Suprapubic skin (tissue), 4 donors: ENCODE results near the gene LMF1. TPM values are rescaled to one million over a fixed set of nuclear protein-coding genes. Genes with fewer than 3 reads are reported as not detected.

Experiments
- DNase-seq, 2 donors: peaks; one replicate each; pipeline ENCODE4 v3.0.0-alpha.2; 2019; ENCODE audit warnings: low spot score in 2 of 2
- H3K27ac ChIP-seq: fragments of 200-600 bp; sonication (generic); one replicate; pipeline ENCODE4 v1.5.1; 2019
- H3K27me3 ChIP-seq: fragments of 200-600 bp; sonication (generic); one replicate; pipeline ENCODE4 v1.5.1; 2019
- H3K36me3 ChIP-seq: fragments of 200-600 bp; sonication (generic); one replicate; pipeline ENCODE4 v1.5.1; 2019
- H3K4me1 ChIP-seq: fragments of 200-600 bp; sonication (generic); one replicate; pipeline ENCODE4 v1.5.1; 2019
- H3K4me3 ChIP-seq: fragments of 200-600 bp; sonication (generic); one replicate; pipeline ENCODE4 v1.5.1; 2019; ENCODE audit warnings: mild to moderate bottlenecking
- H3K9me3 ChIP-seq: fragments of 200-600 bp; sonication (generic); one replicate; pipeline ENCODE4 v1.5.1; 2019
- EP300 ChIP-seq: sonication (generic); formaldehyde crosslinking; IDR thresholded peaks from one replicate; pipeline ENCODE4 v1.6.1; 2017; ENCODE audit warnings: antibody characterized with exemption
- POLR2A ChIP-seq, 2 donors: fragments of 450-650 bp; IDR thresholded peaks; one replicate each; pipeline ENCODE4 v1.6.1; 2017; ENCODE audit warnings: antibody characterized with exemption in 2 of 2, mild to moderate bottlenecking in 2 of 2, moderate library complexity in 2 of 2
- POLR2AphosphoS5 ChIP-seq, 3 donors: sonication (generic); formaldehyde crosslinking; IDR thresholded peaks; one replicate each; pipeline ENCODE4 v1.6.1; 2017; ENCODE audit warnings: antibody characterized with exemption in 3 of 3
- WGBS: methylation state at CpG from one replicate; pipeline ENCODE4 v1.1.5; 2018; 5-methylcytosine and 5-hydroxymethylcytosine counted together
- total RNA-seq, 4 donors: library from RNA; depleted of rRNA; stranded (reverse); fragments of >200 nt; gene quantifications; one replicate each; pipeline ENCODE4 v1.1.0, GENCODE V29; 2016
- TF ChIP-seq, protein P1 (sequence below), 2 donors: fragments of 200-600 bp in 1 of 2; fragments of 450-650 bp in 1 of 2; sonication (generic) in 1 of 2; IDR thresholded peaks; one replicate each; pipeline ENCODE4 v1.5.1; 2016 to 2019; ENCODE audit warnings: antibody characterized with exemption in 2 of 2, mild to moderate bottlenecking in 1 of 2, moderate library complexity in 1 of 2

The LMF1 gene
- total RNA-seq, 4 donors from 2014 or later, result 32.1 to 117 (median 38.0) TPM

DNA sequence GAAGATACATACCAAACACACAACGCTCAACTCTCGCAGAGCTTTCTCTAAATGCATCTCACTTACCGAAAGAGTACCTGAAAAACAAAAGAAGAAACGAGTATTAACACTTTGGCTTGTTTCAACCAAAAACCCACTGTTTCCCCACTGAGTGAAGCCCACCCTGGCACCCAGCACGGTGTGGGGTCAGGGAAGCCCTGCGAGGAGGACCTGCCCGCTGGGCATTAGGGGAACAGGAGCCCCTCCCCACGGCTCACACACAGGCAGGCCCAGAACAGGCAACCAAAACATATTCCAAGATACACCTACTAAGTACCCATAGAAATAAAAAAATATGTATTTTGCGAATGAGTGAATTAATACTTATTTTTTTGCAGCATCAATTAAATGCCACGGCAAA lies 36.6 kb downstream of the LMF1 start:
- WGBS, result 91% methylated on average over 10 of the region's 10 CpGs
- Histone ChIP-seq H3K9me3 (no peaks in the 10 kb centered on the region), H3K36me3 (peaks cover 48% of the 10 kb centered on the region), H3K4me3 (no peak overlapping the region), H3K4me1 (no peaks in the 10 kb centered on the region), H3K27ac (no peak overlapping the region), H3K27me3 (no peaks in the 10 kb centered on the region)
- no peak for DNase-seq
- no peak for TF ChIP-seq POLR2A (IDR thresholded peaks at IDR 0.05)
- no peak for TF ChIP-seq POLR2AphosphoS5 (IDR thresholded peaks at IDR 0.05)
- TF ChIP-seq, protein P1, sequence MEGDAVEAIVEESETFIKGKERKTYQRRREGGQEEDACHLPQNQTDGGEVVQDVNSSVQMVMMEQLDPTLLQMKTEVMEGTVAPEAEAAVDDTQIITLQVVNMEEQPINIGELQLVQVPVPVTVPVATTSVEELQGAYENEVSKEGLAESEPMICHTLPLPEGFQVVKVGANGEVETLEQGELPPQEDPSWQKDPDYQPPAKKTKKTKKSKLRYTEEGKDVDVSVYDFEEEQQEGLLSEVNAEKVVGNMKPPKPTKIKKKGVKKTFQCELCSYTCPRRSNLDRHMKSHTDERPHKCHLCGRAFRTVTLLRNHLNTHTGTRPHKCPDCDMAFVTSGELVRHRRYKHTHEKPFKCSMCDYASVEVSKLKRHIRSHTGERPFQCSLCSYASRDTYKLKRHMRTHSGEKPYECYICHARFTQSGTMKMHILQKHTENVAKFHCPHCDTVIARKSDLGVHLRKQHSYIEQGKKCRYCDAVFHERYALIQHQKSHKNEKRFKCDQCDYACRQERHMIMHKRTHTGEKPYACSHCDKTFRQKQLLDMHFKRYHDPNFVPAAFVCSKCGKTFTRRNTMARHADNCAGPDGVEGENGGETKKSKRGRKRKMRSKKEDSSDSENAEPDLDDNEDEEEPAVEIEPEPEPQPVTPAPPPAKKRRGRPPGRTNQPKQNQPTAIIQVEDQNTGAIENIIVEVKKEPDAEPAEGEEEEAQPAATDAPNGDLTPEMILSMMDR (IDR thresholded peaks at IDR 0.05), result no peak
- TF ChIP-seq EP300, result no peak

DNA sequence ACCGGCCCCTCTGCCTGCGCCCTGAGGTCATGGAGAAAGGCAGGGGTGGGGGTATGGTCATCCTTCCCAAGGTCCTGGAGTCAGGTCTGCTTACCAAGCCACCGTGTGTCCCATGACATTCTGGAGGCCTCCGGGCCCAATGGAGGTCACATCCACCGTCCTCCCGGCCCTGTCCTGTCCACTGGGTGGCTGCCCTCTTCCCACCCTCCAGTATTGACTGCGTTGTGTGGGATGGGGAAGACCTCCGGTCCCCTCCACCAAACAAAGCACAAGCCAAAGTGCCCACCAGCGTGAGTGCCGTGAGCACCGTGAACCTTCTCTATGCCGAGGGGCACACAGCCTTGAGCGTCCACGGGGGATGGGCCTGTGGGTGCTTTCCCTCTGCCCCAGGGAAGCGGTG lies 37.2 kb downstream of the LMF1 start:
- TF ChIP-seq POLR2AphosphoS5 (IDR thresholded peaks at IDR 0.05) (no peak), POLR2A (IDR thresholded peaks at IDR 0.05) (no peak), EP300 (no peak)
- TF ChIP-seq, protein P1 (IDR thresholded peaks at IDR 0.05), result no peak
- Histone ChIP-seq H3K4me1 (no peaks in the 10 kb centered on the region), H3K9me3 (no peaks in the 10 kb centered on the region), H3K4me3 (no peak overlapping the region), H3K36me3 (peaks cover 51% of the 10 kb centered on the region), H3K27ac (no peak overlapping the region), H3K27me3 (no peaks in the 10 kb centered on the region)
- 92% methylated on average over 15 of the region's 15 CpGs for WGBS
- no peak for DNase-seq

DNA sequence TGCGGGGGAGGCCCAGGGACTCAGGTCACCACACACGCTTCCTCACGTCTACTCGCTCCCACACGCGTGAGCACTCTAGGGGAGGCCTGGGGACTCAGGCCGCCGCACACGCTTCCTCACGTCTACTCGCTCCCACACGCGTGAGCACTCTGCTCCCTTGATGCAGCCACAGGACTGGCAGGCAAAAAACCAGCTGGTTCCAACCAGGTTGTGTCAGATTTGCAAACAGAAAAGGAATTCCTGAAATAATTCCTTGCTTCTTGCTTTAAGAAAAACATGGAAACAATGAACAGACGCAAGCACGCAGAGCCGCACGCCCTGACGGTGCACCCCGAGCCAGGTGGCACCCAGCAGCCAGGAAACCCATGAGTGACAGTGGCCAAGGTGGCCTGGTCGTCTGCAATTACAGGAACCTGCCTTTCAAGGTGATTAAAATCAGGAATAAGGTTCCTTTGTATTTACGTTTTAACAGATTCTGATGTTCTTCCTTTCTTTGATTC lies 37.9 kb downstream of the LMF1 start:
- WGBS, result 89% methylated on average over 21 of the region's 21 CpGs
- H3K36me3 ChIP-seq, result peaks cover 48% of the 10 kb centered on the region
- no peak for DNase-seq
- TF ChIP-seq, protein P1 (IDR thresholded peaks at IDR 0.05), result no peak
- TF ChIP-seq POLR2AphosphoS5 (IDR thresholded peaks at IDR 0.05) (no peak), EP300 (no peak), POLR2A (IDR thresholded peaks at IDR 0.05) (no peak)
- H3K4me3 ChIP-seq, result no peak overlapping the region
- no peaks in the 10 kb centered on the region for H3K4me1 ChIP-seq
- no peaks in the 10 kb centered on the region for H3K9me3 ChIP-seq
- H3K27me3 ChIP-seq, result no peaks in the 10 kb centered on the region
- no peak overlapping the region for H3K27ac ChIP-seq

DNA sequence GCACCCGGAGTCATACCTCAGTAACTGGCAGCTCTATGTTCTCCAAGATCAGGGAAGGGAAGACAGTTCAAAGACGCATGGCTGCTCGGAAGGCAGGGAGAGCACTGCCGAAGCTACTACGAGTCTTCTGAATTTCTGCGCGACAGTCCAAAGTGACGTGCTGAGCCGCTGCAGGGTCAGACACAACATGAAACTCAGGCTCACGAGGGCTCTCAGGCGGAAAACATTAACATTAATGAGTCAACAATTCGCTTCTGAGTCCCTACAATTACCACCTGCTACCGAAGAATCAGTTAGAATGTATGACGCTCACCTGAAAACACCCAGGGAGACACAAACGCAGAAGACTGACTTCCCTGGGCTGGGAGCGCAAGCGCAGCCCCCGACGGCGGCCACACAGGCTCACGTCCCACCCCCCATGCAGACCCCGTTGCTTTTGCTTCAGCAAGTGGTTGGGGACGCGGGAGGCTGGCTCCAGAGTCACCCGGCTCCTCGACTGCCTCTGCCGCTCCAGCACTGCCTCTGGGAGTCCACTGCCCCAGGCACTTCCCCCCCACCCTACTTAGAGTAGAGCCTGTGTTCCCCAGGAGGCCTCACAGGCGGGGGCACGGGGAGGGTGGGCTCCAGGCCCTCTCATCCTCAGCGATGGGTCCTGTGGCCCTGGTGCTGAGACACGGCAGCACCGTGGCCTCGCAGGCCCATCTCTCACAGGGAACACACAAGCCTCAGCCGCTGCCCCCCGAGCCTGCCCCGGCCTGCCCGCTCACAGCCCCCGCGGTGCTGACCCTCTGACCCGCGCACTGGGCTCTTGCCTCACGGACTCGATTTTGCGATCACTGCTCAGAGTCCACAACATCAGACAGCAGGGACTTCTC lies 38.9 kb downstream of the LMF1 start:
- DNase-seq, result no peak
- TF ChIP-seq POLR2AphosphoS5 (IDR thresholded peaks at IDR 0.05), result no peak
- no peak for TF ChIP-seq EP300
- TF ChIP-seq, protein P1 (IDR thresholded peaks at IDR 0.05), result no peak
- no peak for TF ChIP-seq POLR2A (IDR thresholded peaks at IDR 0.05)
- H3K27ac ChIP-seq, result no peak overlapping the region
- no peak overlapping the region for H3K4me3 ChIP-seq
- no peaks in the 10 kb centered on the region for H3K4me1 ChIP-seq
- H3K36me3 ChIP-seq, result peaks cover 56% of the 10 kb centered on the region
- WGBS, result 94% methylated on average over 23 of the region's 44 CpGs
- no peaks in the 10 kb centered on the region for H3K9me3 ChIP-seq
- H3K27me3 ChIP-seq, result no peaks in the 10 kb centered on the region

DNA sequence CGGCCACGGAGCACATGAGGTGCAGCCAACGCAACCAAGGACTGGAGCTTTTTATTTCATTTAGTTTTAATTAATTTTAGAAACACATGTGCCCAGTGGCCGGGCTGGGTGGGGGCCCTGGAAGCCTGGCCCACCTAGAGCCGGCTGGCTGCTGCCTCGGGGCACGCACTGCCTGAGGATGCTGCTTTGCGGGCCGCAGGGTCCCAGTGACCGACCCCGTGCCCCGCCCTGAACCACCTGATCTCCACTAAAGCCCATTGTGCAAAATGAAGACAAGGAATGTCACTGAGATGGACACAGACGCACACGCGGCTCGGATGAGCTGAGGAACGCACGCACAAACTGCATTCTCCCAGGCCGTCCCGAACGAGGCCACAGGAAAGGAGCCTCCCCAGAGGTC lies 39.6 kb downstream of the LMF1 start:
- H3K9me3 ChIP-seq, result no peaks in the 10 kb centered on the region
- H3K4me1 ChIP-seq, result no peaks in the 10 kb centered on the region
- H3K36me3 ChIP-seq, result peaks cover 63% of the 10 kb centered on the region
- no peaks in the 10 kb centered on the region for H3K27me3 ChIP-seq
- 92% methylated on average over 14 of the region's 21 CpGs for WGBS
- no peak overlapping the region for H3K4me3 ChIP-seq
- no peak for DNase-seq
- TF ChIP-seq POLR2A (IDR thresholded peaks at IDR 0.05) (no peak), EP300 (no peak), POLR2AphosphoS5 (IDR thresholded peaks at IDR 0.05) (no peak)
- TF ChIP-seq, protein P1 (IDR thresholded peaks at IDR 0.05), result no peak
- no peak overlapping the region for H3K27ac ChIP-seq
